ENCODE data around the gene HOXA11.

HOXA11 gene

DNA sequence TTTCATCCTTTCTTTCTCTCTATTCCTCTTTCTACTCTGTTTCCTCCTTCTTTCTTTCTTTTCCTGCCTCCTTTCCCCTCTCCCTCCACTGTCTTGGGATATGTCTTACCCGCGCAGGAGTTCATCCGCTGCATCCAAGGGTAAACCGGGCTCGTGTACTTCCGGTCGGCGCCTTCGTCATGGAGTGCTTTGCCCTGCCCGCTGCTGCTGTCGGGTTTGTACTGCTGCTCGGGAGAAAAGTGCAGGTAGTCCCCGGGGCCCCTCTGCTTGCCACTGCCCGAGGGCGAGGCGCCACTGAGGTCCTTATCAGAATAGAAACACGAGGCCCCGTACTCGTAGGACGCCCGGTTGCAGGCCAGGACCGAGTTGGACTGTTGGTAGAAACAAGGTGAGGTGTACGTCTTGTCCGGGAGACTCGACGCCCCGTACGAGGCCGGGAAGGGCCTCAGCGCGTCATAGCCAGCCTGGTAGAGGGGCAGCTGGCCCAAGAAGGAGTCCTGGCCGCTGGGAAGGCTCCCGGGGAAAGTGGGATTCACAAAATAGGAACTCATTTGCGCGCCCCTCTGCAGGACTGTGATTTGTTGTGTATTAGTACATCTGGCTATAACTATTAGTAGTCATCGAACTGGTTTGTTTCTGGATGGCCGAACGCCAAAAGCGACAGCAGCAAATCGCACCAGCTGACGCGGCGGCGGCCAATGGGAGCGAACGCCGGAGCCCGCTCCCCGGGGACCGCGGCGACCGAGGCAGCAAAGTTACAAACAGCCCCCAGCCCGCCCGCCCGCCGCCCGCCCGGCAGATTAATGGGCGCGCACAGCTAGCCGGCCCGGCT, 37.6 kb downstream of the HOXA11 start, which contains the start of gene HOXA6:
TSS of gene HOXA6 (minus strand) at position 576 of the 832 bp plus-strand sequence. CDS start at position 551, 25 bp downstream.
- no peak within 1 kb of the TSS for H3K27ac ChIP-seq

DNA sequence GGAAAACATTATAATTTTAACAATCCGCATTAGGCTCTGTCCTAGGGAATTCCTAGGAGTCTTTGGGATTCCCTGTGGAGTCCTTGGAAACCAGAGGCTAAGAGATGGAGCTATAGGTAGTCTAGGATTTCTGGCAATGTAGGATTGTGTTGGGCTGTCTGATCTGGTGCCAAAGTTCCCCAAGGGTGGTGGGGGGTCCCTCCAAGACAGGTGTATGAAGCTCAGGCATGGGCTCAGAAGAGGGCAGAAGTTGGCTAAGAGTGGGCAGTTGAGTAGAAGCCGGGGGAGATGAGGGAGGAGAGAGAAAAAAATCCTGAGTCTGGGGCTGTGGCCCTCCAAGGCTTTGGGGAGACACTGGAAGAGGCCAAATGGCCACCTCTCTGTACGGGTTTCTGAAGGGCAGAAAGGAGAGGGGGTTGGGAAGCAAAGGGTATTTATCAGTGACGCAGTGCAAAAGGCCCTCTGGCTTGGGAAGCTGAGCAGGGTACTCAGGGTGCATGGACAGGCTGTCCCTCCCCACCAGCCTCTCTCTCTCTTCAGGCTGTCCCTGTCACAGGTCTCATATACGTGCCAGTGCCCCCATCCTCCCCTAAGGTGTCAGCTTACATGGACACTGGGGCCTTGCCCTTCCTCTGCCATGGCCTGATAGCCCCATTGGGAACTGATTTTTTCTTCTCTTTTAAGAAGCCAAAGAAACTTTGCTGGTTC, 38.4 kb downstream of the HOXA11 start:
- TF ChIP-seq ZFX (IDR thresholded peaks at IDR 0.05; ENCODE audit: borderline replicate concordance) = no peak
- no peak overlapping the region for H3K27ac ChIP-seq

More for the DNA sequence above, 37.6 kb downstream of the HOXA11 start, which contains the start of gene HOXA6:
- TF ChIP-seq ZFX (IDR thresholded peaks at IDR 0.05; ENCODE audit: borderline replicate concordance) = no peak
- TF ChIP-seq, protein P1, sequence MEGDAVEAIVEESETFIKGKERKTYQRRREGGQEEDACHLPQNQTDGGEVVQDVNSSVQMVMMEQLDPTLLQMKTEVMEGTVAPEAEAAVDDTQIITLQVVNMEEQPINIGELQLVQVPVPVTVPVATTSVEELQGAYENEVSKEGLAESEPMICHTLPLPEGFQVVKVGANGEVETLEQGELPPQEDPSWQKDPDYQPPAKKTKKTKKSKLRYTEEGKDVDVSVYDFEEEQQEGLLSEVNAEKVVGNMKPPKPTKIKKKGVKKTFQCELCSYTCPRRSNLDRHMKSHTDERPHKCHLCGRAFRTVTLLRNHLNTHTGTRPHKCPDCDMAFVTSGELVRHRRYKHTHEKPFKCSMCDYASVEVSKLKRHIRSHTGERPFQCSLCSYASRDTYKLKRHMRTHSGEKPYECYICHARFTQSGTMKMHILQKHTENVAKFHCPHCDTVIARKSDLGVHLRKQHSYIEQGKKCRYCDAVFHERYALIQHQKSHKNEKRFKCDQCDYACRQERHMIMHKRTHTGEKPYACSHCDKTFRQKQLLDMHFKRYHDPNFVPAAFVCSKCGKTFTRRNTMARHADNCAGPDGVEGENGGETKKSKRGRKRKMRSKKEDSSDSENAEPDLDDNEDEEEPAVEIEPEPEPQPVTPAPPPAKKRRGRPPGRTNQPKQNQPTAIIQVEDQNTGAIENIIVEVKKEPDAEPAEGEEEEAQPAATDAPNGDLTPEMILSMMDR (IDR thresholded peaks at IDR 0.05) = no peak

DNA sequence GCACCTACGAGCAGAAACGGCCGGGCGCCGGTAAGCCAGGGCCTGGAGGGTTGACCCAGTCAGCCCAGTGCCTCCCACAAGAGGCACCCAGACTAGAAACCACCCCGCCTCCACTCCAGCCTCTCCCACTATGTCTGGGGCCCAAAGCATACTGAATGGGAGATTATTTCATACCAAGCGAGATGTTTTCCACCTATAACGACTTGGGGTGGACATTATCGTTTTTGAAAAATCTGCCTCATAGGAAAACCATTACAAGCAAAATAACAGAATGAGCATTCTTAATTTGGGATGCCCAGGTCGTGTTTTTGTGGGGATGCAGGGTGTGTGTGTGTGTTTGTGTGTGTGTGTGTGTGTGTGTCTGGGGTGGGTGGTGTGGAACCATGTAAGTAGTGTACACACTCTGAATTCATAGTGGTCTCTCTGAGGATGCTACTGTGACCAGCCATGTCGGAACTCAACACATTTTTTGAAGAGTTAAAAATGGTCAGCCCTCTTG, 39.1 kb downstream of the HOXA11 start:
- no peak for TF ChIP-seq ZFX (IDR thresholded peaks at IDR 0.05; ENCODE audit: borderline replicate concordance)
- TF ChIP-seq, protein P1 (IDR thresholded peaks at IDR 0.05) = no peak
- no peak overlapping the region for H3K27ac ChIP-seq

DNA sequence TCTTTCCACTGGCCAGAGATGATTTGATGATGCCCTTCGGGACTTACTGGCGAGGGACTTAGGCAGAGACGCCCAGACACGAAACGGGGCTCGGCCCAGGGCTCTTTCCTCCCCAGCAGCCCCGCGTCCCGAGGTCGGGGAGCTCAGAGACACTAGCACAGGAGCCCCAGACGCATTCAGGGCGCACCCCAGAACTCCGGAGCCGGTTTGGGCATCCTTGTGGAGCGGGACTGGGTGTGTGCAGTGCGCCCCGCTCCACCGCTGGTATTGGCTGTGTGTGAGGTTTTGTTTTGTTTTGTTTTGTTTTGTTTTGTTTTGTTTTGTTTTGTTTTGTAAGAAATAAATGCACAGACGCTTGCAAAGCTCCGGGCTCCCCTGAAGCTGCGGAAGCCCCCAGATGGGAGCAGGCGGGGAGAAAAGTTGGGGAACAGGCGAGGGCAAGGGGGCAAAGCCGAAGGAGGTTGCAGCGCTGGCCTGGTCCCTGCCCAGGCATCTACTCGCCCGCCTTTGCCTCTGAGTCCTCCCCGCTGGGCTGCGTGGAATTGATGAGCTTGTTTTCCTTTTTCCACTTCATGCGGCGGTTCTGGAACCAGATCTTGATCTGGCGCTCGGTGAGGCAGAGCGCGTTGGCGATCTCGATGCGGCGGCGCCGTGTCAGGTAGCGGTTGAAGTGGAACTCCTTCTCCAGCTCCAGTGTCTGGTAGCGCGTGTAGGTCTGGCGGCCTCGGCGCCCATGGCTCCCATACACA, 39.7 kb downstream of the HOXA11 start:
- no peak overlapping the region for H3K27ac ChIP-seq
- TF ChIP-seq, protein P1 (IDR thresholded peaks at IDR 0.05) = no peak
- TF ChIP-seq ZFX (IDR thresholded peaks at IDR 0.05; ENCODE audit: borderline replicate concordance) = no peak

DNA sequence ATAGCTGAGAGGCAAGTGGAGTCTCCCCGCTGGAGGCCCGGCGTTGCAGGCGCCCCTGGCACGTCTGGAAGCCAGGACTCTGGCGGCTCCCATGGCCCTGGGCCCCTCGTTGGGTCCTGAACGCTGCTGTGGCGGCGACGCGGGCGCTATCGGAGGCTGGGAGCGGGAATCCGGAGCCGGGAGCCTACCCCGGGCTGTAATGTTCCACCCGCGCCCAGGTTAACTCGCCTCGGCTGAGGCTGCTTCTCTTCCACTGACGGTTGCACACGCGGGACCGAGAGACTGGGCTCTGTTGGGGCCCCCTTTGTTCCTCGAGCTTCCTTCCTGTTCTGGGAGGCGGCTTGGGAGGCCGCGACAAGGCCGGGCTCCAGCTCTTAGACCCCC, 40.3 kb downstream of the HOXA11 start:
- no peak for TF ChIP-seq ZFX (IDR thresholded peaks at IDR 0.05; ENCODE audit: borderline replicate concordance)
- TF ChIP-seq, protein P1 (IDR thresholded peaks at IDR 0.05) = no peak
- H3K27ac ChIP-seq = no peak overlapping the region

DNA sequence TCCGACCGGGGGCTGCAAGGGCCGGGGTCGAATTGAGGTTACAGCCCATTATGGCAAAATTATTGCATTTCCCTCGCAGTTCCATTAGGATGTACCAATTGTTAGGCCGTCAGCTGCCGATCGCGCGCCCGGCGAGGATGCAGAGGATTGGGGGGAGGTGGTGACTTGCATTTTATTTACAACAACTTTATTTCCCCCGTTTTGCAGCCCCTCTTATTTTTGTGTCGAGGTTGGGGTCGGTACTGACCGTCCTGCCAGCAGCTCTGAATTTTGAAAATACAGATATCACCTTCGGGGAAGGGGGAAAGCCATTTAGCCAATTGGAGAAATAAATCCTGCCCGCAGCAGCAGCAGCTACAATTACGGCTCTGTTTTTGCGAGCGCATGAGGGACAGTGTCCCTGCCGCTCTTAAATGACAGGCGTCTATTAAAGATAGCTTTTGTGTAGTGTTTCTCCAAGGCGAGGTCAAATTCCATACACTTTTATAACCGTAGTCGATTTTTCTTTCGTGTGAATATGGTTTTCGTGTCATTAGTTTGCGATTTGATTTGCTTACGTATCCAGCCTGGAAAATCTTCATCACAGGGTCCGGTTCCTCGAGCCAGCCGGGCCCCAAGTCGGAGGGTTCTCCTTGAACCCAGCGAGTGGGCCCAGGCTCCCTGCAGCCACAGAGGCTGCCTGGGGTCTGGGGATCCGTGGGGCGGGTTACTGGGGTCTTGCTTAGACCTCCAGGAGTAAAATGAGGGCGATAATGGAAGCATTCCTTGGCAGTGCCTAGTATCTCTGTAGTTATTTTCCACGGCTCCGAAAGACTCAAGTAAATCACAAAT, 40.9 kb downstream of the HOXA11 start:
- no peak for TF ChIP-seq ZFX (IDR thresholded peaks at IDR 0.05; ENCODE audit: borderline replicate concordance)
- TF ChIP-seq, protein P1 (IDR thresholded peaks at IDR 0.05) = 0 out of 2 replicates have a peak, but pooled peaks have one; percentile 23
- no peak overlapping the region for H3K27ac ChIP-seq
